Stimulated activated CD4-positive, alpha-beta T cell treated with anti-CD3 and anti-CD28 coated beads, TNF-alpha, amount 100 ng/mL, for 1 hour (primary cell): ENCODE data around the gene OGFOD2.
"Not testable (repeated sequence)": the region's sequence is repeated elsewhere in the genome, so short reads cannot be mapped to it uniquely, and the experiment has no call there.

Experiments used
- DNase-seq, 3 donors: peaks; one replicate each; pipeline ENCODE4 v3.0.0-alpha.2; 2020; ENCODE audit warnings: low read depth in 3 of 3, low spot score in 1 of 3

Gene OGFOD2

GRCh38 chr12:123001464-123001863 is 26.4 kb downstream of the OGFOD2 start:
- no peak for DNase-seq

- DNase-seq = no peak
Measured at GRCh38 chr12:123003257-123003656, 28.2 kb downstream of the OGFOD2 start.

DNA sequence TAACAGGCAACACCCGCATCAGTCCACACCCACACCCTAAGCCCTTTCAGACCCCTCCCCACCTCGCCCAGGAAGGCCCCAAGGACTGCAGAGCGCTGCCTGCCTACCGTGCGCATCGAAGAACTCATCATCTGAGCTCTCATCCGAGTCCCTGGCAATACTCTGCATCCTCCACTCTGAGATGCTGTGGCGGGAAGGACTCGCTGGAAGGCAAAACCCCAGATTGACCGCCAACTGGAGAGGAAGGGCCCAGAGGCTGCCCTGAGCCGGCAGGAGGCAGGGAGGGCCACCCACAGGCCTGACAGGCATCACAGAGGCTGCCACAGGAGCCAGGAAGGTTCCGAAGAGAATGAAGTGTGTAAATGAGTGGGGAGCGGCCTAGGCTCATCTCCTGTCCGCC is 29.2 kb downstream of the OGFOD2 start:
- DNase-seq = no peak

DNA sequence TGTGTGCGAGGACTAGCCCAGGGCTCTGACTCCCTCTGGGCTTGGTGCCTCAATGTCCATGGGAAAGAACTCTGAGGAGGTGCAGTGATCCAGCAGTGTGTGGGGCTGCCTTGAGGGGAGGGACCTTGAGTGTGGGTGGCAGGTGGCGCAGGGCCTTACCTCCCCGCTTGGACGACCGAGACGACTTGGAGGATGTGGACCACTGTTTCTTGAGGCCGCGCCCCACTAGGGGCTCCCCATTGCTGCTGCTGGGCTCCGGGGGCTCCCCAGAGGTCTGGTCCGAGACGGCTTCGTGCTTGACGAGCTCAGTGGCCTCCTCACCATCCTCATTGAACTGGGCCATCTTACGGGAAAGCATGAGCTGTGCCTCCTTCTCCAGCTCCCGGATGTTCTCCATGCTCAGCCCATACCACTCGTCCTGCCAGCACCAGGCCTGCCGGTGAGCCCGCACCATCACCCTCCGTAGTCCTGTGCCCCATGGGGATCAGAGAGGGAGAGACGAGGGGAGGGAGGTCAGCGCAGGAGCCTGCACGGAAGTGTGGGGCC is 30.1 kb downstream of the OGFOD2 start:
- DNase-seq = no peak

GRCh38 chr12:123006977-123007376 is 31.9 kb downstream of the OGFOD2 start:
- no peak for DNase-seq

- DNase-seq = no peak
Measured at GRCh38 chr12:123010110-123010509, 35.1 kb downstream of the OGFOD2 start.

DNA sequence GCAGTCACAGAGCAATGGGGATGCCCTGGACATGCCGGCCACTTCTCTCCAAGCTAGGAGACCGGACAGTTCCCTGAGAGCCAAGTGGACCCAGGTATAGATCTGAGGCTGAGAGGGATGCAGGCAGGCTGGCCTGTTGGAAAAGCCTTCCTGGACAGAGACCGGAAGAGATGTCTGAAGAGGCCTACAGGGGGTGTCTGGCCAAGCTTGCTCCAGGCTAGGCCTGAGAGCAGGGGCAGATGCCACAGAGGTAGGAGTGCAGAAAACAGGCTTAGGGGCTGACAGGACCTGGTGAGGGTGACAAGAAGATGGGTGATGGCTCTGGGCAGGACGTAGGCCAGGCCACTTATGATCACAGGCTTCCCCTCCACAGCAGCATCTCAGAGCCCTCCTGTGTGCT is 35.6 kb downstream of the OGFOD2 start:
- DNase-seq = no peak

DNA sequence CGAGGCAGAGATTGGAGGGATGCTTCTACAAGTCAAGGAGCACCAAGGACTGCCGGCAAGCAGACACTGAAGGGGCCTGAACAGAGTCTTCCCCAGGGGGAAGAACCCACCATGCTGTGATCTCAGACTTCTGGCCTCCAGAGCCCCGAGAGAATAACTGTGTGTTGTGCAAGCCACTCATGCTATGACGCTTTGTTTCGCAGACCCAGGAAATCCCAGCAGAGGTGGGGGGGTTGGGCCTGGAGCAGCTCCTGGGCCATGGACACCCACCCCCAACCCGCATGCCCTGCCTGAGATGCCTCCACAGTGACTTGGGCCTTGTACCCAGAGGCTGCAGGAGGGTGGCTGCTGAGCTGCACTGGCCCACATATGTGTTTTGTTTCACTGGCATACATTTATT is 36.7 kb downstream of the OGFOD2 start:
- DNase-seq = no peak

DNA sequence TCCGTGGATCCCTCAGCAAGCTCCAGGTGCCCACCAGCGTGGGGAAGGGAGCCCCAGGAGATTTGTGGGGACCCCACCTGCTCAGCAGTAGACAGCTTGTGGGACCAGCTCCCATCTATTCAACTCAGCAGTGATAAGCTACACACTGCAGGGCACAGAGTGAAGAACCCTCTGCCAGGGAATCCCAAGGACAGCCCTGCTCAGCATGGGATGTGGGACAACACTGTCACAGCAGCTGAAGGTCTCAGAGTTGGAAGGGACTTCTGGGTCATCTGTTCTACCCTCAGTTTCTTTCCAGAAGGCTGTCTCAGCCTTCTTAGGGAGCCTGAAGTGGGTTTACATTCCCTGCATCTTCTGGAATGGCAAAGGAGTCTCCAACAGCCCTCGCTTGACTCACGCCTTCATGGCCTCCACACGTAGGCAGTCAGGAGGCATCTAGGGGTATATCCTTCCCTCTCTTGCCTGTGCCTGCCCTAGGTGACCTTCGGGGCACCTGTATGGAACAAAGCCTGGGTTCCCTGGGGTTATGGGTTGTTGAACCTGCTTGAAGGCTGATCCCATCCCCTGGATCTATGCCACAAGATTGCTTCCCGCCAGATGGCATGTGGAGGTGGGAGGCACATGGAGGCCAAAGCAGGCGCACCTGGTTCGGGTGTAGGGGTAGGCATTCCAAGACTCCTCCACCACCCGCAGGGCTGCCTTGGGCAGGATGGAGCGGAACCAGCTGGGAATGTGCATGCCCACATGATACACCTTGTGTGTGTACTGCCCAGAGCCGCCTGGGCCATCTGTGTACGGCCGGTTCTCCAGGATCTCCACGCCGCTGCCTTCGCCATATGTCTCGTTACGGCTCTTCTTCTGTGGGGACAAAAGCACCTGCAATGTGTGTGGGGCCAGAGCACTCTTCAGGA is 38.4 kb downstream of the OGFOD2 start:
- no peak for DNase-seq

DNA sequence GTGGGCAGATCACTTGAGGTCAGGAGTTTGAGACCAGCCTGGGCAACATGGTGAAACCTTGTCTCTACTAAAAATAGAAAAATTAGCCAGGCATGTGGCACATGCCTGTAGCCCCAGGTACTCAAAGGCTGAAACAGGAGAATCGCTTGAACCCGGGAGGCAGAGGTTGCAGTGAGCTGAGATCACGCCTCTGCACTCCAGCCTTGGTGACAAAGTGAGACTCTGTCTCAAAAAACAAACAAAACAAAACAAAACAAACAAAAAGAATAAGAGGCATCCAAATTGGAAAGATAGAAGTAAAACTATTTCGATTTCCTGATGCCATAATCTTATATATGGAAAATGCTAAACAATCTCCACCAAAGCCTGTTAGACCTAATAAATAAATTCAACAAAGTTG is 39.4 kb downstream of the OGFOD2 start:
- DNase-seq = not testable (repeated sequence)

DNA sequence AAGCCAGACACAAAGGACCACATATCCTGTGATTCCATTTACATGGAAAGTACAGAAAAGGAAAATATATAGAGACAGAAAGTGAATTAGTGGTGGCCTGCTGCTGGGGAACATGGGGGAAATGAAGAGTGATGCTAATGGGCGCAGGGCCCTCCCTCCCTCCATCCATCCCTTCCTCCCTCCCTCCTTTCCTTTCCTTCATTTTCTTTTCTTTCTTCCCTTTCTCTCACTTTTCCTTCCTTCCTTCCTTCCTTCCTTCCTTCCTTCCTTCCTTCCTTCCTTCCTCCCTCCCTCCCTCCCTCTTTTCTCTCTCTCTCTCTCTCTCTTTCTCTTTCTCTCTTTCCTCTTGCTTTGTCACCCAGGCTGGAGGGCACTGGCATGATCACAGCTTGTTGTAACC is 42.7 kb downstream of the OGFOD2 start:
- no peak for DNase-seq

DNA sequence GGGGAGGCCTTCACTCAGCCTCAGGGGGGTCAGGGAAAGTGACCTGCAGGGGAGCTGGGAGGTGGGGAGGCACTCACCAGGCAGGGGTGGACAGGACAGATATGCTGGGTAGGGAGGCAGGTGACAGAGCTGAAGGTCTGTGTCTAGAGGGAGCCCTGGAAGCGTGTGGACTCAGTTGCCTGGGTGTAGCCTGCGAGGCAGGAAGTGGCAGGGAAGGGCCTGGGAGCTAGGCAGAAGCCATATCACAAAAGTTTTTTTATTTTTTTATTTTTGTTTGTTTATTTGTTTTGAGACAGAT is 44.7 kb downstream of the OGFOD2 start:
- no peak for DNase-seq

- no peak for DNase-seq
Measured at GRCh38 chr12:123021688-123022604, 46.9 kb downstream of the OGFOD2 start.

GRCh38 chr12:123022846-123023245 is 47.8 kb downstream of the OGFOD2 start:
- no peak for DNase-seq

- no peak for DNase-seq
Measured at GRCh38 chr12:123024819-123025391, 49.9 kb downstream of the OGFOD2 start.

DNA sequence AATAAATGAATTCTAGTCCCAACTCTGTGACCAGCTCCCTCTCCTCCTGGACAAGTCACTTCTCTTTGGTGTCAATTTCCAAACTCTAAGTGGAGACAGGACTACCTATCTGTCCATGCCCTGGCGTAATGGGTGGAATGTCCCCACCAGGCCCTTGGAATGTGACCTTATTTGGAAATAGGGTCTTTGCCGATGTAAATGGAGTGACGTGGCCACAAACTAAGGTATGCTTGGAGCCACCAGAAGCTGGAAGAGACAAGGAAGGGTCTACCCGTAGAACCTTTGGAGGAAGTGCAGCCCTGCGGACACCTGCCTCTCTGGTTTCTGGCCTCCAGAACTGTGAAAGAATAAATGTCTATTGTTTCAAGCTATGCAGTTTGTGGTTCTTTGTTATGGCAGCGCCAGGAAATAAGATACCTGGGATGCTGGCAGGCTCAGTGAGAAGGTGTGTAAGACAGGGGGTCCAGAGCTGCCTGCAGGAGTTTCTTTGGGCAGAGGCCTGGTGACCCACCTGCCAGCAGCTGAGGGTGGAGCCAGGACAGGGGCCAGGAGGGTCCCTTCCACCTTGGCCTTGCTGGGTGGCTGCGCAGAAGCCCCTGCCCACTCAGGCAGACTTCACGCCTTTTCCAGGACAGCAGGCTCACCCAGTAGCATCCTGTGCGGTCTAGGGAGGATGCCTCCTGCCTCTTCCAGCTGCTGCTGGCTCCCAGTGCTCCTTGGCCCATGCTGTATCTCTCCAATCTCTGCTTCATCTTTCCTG is 51.2 kb downstream of the OGFOD2 start:
- DNase-seq = no peak

GRCh38 chr12:123027726-123028445 is 52.8 kb downstream of the OGFOD2 start:
- DNase-seq = no peak

DNA sequence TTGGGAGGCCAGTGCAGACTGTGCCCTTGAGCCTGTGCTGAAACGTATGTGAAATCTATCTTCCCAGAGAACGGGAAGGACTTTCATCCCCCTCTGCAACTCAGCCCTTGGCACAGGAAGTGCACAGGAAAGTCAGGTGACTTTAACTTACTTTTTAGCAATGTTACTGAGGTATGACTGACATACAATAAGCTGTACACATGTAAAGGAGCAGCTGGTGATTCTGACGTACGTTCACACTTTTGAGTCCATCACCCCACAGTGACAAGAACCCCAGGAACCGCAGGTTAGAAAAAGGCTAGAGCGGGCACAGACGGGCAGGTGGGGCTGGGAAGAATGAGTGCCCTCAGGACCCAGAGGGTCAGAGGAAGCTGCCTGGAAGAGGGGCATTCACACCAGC is 53.4 kb downstream of the OGFOD2 start:
- DNase-seq = no peak

GRCh38 chr12:123029550-123029949 is 54.5 kb downstream of the OGFOD2 start:
- no peak for DNase-seq
